ENCODE results near the gene FLCN.

The FLCN gene

GRCh38 chr17:17172001-17172939 lies 64.7 kb downstream of the FLCN start:
- DNase-seq (ENCODE audit: extremely low spot score, insufficient read length, low read depth) (no peak), FAIRE-seq (no peak)

GRCh38 chr17:17171186-17171585 lies 65.8 kb downstream of the FLCN start:
- FAIRE-seq (no peak), DNase-seq (ENCODE audit: extremely low spot score, insufficient read length, low read depth) (no peak)

- no peak for DNase-seq (ENCODE audit: extremely low spot score, insufficient read length, low read depth)
- FAIRE-seq = no peak
Observed at GRCh38 chr17:17170346-17170985, 66.5 kb downstream of the FLCN start.

- DNase-seq (ENCODE audit: extremely low spot score, insufficient read length, low read depth) = no peak
- FAIRE-seq = no peak
Observed at GRCh38 chr17:17169396-17169795, 67.6 kb downstream of the FLCN start.

- no peak for FAIRE-seq
- no peak for DNase-seq (ENCODE audit: extremely low spot score, insufficient read length, low read depth)
Observed at GRCh38 chr17:17168401-17168800, 68.6 kb downstream of the FLCN start.

GRCh38 chr17:17167986-17168385 lies 69.0 kb downstream of the FLCN start:
- DNase-seq (ENCODE audit: extremely low spot score, insufficient read length, low read depth) = no peak

GRCh38 chr17:17167356-17167755 lies 69.6 kb downstream of the FLCN start:
- DNase-seq (ENCODE audit: extremely low spot score, insufficient read length, low read depth) (no peak), FAIRE-seq (no peak)

More at GRCh38 chr17:17167986-17168385, 69.0 kb downstream of the FLCN start:
- FAIRE-seq = no peak

GRCh38 chr17:17166446-17166845 lies 70.5 kb downstream of the FLCN start:
- no peak for DNase-seq (ENCODE audit: extremely low spot score, insufficient read length, low read depth)
- no peak for FAIRE-seq

- no peak for DNase-seq (ENCODE audit: extremely low spot score, insufficient read length, low read depth)
- FAIRE-seq = no peak
Observed at GRCh38 chr17:17165666-17166308, 71.2 kb downstream of the FLCN start.

- FAIRE-seq (no peak), DNase-seq (ENCODE audit: extremely low spot score, insufficient read length, low read depth) (no peak)
Observed at GRCh38 chr17:17164676-17165075, 72.3 kb downstream of the FLCN start.

- no peak for FAIRE-seq
Observed at GRCh38 chr17:17164156-17164555, 72.8 kb downstream of the FLCN start.

More at GRCh38 chr17:17164156-17164555, 72.8 kb downstream of the FLCN start:
- DNase-seq (ENCODE audit: extremely low spot score, insufficient read length, low read depth) = no peak

Data from GM18507 (cell line).